Activated CD4-positive, CD25-positive, alpha-beta regulatory T cell treated with anti-CD3 and anti-CD28 coated beads, Interleukin-2, amount 50 U/mL, for 16 hours (primary cell): ENCODE data around the gene HMG20A.

Experiments
- DNase-seq: peaks from one replicate; pipeline ENCODE4 v3.0.0-alpha.2; 2020; ENCODE audit warnings: low read depth, low spot score

The HMG20A gene

GRCh38 chr15:77430213-77430612 lies 9.5 kb downstream of the HMG20A start:
- no peak for DNase-seq

- DNase-seq = no peak
Observed at GRCh38 chr15:77430652-77431051, 10.0 kb downstream of the HMG20A start.

- no peak for DNase-seq
Observed at GRCh38 chr15:77436822-77437221, 16.1 kb downstream of the HMG20A start.

- no peak for DNase-seq
Observed at GRCh38 chr15:77437264-77437663, 16.6 kb downstream of the HMG20A start.

GRCh38 chr15:77440378-77440999 lies 19.8 kb downstream of the HMG20A start:
- no peak for DNase-seq

GRCh38 chr15:77446840-77447390 lies 26.2 kb downstream of the HMG20A start:
- no peak for DNase-seq

GRCh38 chr15:77454265-77454664 lies 33.6 kb downstream of the HMG20A start:
- DNase-seq = no peak

GRCh38 chr15:77454951-77455350 lies 34.3 kb downstream of the HMG20A start:
- no peak for DNase-seq

- no peak for DNase-seq
Observed at GRCh38 chr15:77455696-77456321, 35.1 kb downstream of the HMG20A start.

GRCh38 chr15:77456746-77457145 lies 36.1 kb downstream of the HMG20A start:
- no peak for DNase-seq

GRCh38 chr15:77457191-77457904 lies 36.7 kb downstream of the HMG20A start:
- no peak for DNase-seq

- no peak for DNase-seq
Observed at GRCh38 chr15:77457905-77458265, 37.2 kb downstream of the HMG20A start.

GRCh38 chr15:77459031-77459430 lies 38.3 kb downstream of the HMG20A start:
- DNase-seq = no peak

GRCh38 chr15:77461486-77461885 lies 40.8 kb downstream of the HMG20A start:
- no peak for DNase-seq

- DNase-seq = no peak
Observed at GRCh38 chr15:77464129-77464865, 43.6 kb downstream of the HMG20A start.

- DNase-seq = no peak
Observed at GRCh38 chr15:77466521-77466920, 45.8 kb downstream of the HMG20A start.

GRCh38 chr15:77468896-77469295 lies 48.2 kb downstream of the HMG20A start:
- DNase-seq = no peak

- DNase-seq = no peak
Observed at GRCh38 chr15:77470235-77470634, 49.5 kb downstream of the HMG20A start.

- DNase-seq = no peak
Observed at GRCh38 chr15:77473328-77473727, 52.6 kb downstream of the HMG20A start.

- DNase-seq = no peak
Observed at GRCh38 chr15:77474310-77474988, 53.8 kb downstream of the HMG20A start.

- DNase-seq = no peak
Observed at GRCh38 chr15:77475001-77475400, 54.3 kb downstream of the HMG20A start.
